ENCODE measurements around the gene LGALS12.

DNA sequence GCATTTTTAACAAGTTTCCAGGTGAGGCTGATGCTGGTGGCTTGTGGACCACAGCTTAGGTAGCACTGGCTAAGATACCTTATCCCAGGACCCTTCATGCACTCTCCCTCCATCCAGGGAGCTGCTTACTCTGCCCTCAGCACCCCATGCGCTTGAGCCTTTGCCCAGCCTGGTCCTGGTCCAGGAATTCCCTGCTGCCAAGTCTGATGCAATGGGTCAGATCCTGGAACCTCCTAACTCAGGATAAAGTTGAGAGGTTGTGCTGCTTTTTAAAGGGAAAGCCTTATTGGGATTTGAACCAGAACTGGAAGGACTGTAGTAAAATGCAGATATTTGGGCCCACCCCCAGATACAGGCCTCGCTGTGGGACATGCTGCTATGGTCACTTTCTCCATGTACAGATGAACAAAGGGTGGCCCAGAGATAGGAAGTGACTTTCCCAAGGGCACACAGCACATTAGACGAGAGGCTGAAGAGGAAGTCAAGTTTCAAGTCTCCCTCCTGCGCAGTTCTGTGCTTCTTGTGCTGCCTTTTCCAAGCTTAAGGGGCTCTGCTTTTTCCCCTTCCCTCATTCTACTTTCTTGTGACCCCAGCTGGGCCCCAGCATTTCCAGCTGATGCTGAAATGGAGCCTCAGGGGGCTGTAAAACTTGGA lies 824 bp upstream of the LGALS12 start:
- TF ChIP-seq POLR2A (IDR thresholded peaks at IDR 0.05; ENCODE audit: low read length) (no peak), GATA1 (IDR thresholded peaks at IDR 0.05; ENCODE audit: low read depth, low read length) (no peak)

Data from erythroblast (primary cell).